HG02938 (cell line): Measurements from ENCODE around the gene OAF.
"Not testable (repeated sequence)": the region's sequence is repeated elsewhere in the genome, so short reads cannot be mapped to it uniquely, and the experiment has no call there.

Experiments
- ATAC-seq: cut with Tn5 transposase; IDR thresholded peaks from one replicate; pipeline ENCODE4 v1.9.1; 2021; ENCODE audit warnings: mild to moderate bottlenecking, moderate library complexity; ENCODE audit not compliant: unreplicated experiment

OAF gene

GRCh38 chr11:120238968-120239620, 28.3 kb downstream of the OAF start:
- no peak for ATAC-seq

- no peak for ATAC-seq
Measured at GRCh38 chr11:120239713-120240640, 29.1 kb downstream of the OAF start, which contains the start of gene POU2F3. POU2F3 (plus strand) TSS chr11:120240140; CDS start chr11:120240344, 204 bp downstream.

- no peak for ATAC-seq
Measured at GRCh38 chr11:120240866-120241265, 30.0 kb downstream of the OAF start.

GRCh38 chr11:120241277-120241676, 30.4 kb downstream of the OAF start:
- ATAC-seq: no peak

- no peak for ATAC-seq
Measured at GRCh38 chr11:120243221-120243620, 32.4 kb downstream of the OAF start.

- ATAC-seq: no peak
Measured at GRCh38 chr11:120244476-120245365, 33.9 kb downstream of the OAF start.

- ATAC-seq: no peak
Measured at GRCh38 chr11:120245434-120245833, 34.6 kb downstream of the OAF start.

GRCh38 chr11:120248551-120249278, 37.9 kb downstream of the OAF start:
- peak; percentile 60 for ATAC-seq

GRCh38 chr11:120249279-120250262, 38.7 kb downstream of the OAF start:
- ATAC-seq: no peak

GRCh38 chr11:120253377-120253776, 42.5 kb downstream of the OAF start:
- ATAC-seq: not testable (repeated sequence)

- peak; percentile 53 for ATAC-seq
Measured at GRCh38 chr11:120254788-120255518, 44.1 kb downstream of the OAF start.

- no peak for ATAC-seq
Measured at GRCh38 chr11:120255519-120255866, 44.7 kb downstream of the OAF start.

GRCh38 chr11:120256178-120256577, 45.3 kb downstream of the OAF start:
- no peak for ATAC-seq

GRCh38 chr11:120256779-120257178, 45.9 kb downstream of the OAF start:
- no peak for ATAC-seq

- no peak for ATAC-seq
Measured at GRCh38 chr11:120257346-120257745, 46.5 kb downstream of the OAF start.

GRCh38 chr11:120258661-120259060, 47.8 kb downstream of the OAF start:
- ATAC-seq: no peak

GRCh38 chr11:120259241-120259640, 48.4 kb downstream of the OAF start:
- no peak for ATAC-seq

GRCh38 chr11:120259988-120260565, 49.2 kb downstream of the OAF start:
- no peak for ATAC-seq
